Measurements from ENCODE around the gene VSIR.

- no peak for TF ChIP-seq CTCF (IDR thresholded peaks at IDR 0.05)
- no peak for TF ChIP-seq EP300 (IDR thresholded peaks at IDR 0.05)
These were observed 62.2 kb downstream of the VSIR start for GRCh38 chr10:71711052-71711623.
